Measurements from ENCODE around the gene CLMP. TPM values are rescaled to one million over a fixed set of nuclear protein-coding genes. Genes with fewer than 3 reads are reported as not detected.

CLMP gene
- total and polyA plus RNA-seq, 4 donors = 0.12 to 1.3 (median 0.35) TPM

GRCh38 chr11:123178186-123178585, 16.9 kb downstream of the CLMP start:
- H3K4me3 ChIP-seq (ENCODE audit: low read depth in 1 of 3, low read length in 3 of 3) = no peak overlapping the region
- 97% methylated on average over 1 of the region's 1 CpG for WGBS

More at GRCh38 chr11:123178186-123178585, 16.9 kb downstream of the CLMP start:
- no peak overlapping the region for H3K9ac ChIP-seq (ENCODE audit: low read depth in 1 of 2, low read length in 2 of 2)
- no peaks in the 10 kb centered on the region for H3K4me1 ChIP-seq (ENCODE audit: control insufficient read depth in 4 of 4, insufficient read depth in 4 of 4, low read length in 3 of 4)
- no peak overlapping the region for H3K27ac ChIP-seq (ENCODE audit: low read depth in 1 of 2, low read length in 2 of 2)
- H3K36me3 ChIP-seq (ENCODE audit: control insufficient read depth in 4 of 4, insufficient read depth in 3 of 4, low read depth in 1 of 4, low read length in 3 of 4) = no peaks in the 10 kb centered on the region
- H3K27me3 ChIP-seq (ENCODE audit: control insufficient read depth in 4 of 4, insufficient read depth in 4 of 4, low read length in 3 of 4) = no peaks in the 10 kb centered on the region
- DNase-seq (ENCODE audit: low spot score) = no peak
- TF ChIP-seq CTCF (IDR thresholded peaks at IDR 0.05; ENCODE audit: low read depth, low read length, missing input control) (no peak), FOXA1 (IDR thresholded peaks at IDR 0.05) (no peak), ZBTB33 (IDR thresholded peaks at IDR 0.05) (no peak), HNF4G (IDR thresholded peaks at IDR 0.05) (no peak), NR2F2 (IDR thresholded peaks at IDR 0.05) (no peak), RAD21 (IDR thresholded peaks at IDR 0.05) (no peak), EGR1 (IDR thresholded peaks at IDR 0.05; ENCODE audit: low read depth in 2 of 2) (no peak), REST (IDR thresholded peaks at IDR 0.05) (no peak), HNF4A (conservative IDR thresholded peaks at IDR 0.05) (no peak), RXRA (IDR thresholded peaks at IDR 0.05) (no peak), YY1 (IDR thresholded peaks at IDR 0.05) (no peak), ATF3 (IDR thresholded peaks at IDR 0.05) (no peak), GABPA (IDR thresholded peaks at IDR 0.05 in 1 of 2, conservative IDR thresholded peaks at IDR 0.05 in 1 of 2) (no peak), SP1 (IDR thresholded peaks at IDR 0.05) (no peak), MAX (IDR thresholded peaks at IDR 0.05) (no peak), JUND (IDR thresholded peaks at IDR 0.05) (no peak), FOXA2 (IDR thresholded peaks at IDR 0.05) (no peak), TAF1 (conservative IDR thresholded peaks at IDR 0.05) (no peak)
- no peaks in the 10 kb centered on the region for H3K9me3 ChIP-seq (ENCODE audit: control insufficient read depth in 4 of 4, low read length in 3 of 4)
